ENCODE data around the gene AKR1C2. TPM values are rescaled to one million over a fixed set of nuclear protein-coding genes. Genes with fewer than 3 reads are reported as not detected.
"Not testable (repeated sequence)": the region's sequence is repeated elsewhere in the genome, so short reads cannot be mapped to it uniquely, and the experiment has no call there.

Gene AKR1C2
- total RNA-seq, 4 donors from 2014 or later = 13.5 to 48.3 (median 17.7) TPM

DNA sequence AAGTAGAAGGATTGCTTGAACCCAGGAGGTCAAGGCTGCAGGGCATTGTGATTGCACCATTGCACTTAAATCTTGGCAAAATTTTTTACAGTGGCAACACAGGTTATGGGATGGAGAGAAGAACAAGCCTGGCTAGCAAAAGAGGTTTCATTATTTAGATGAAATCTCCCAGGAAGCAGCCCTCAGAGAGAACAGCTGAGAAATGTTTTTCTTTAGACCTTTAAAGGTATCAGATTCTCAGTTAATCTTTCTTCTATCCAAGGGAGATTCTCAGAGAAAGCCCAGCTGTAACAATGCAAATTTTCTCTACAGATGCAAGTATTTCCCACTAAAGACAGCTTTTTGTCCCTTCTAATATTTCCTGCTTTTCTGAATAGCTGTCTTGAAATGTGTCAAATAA, 60.2 kb downstream of the AKR1C2 start:
- not testable (repeated sequence) for H3K27me3 ChIP-seq, H3K36me3 ChIP-seq, H3K4me3 ChIP-seq, H3K9me3 ChIP-seq, ATAC-seq
- peak; percentile 37 for TF ChIP-seq POLR2AphosphoS5 (IDR thresholded peaks at IDR 0.05)
- peak overlapping the region; percentile 63 to 83 (median 80) for H3K27ac ChIP-seq
- peaks cover 26 to 74% (median 37%) of the 10 kb centered on the region in 3 donors for H3K4me1 ChIP-seq

DNA sequence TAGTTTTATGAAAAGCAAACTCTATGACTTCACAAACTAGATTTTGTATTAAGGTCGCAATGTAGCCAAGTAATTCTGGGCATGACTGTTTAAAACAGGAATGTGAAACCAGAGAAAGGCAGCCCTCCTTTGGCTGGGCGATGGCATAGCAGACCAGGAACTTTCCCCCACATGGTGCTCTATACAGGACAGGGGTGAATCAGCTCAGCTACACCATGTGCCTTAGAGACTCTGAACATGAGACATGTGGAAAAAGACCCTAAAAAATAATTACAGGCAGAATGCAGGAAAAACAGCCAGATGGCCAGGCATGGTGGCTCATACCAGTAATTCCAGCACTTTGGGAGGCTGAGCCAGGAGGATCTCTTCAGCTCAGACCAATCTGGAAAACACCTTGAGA, 60.7 kb downstream of the AKR1C2 start:
- Histone ChIP-seq H3K4me1 (peaks cover 22 to 69% (median 33%) of the 10 kb centered on the region in 3 donors), H3K27ac (peak overlapping the region; percentile 63 to 83 (median 80))
- H3K9me3 ChIP-seq, H3K27me3 ChIP-seq, H3K36me3 ChIP-seq, H3K4me3 ChIP-seq: not testable (repeated sequence)
- ATAC-seq = peak; percentile 68
- 24 to 44% methylated on average over 2 of the region's 2 CpGs for WGBS, 2 donors (ENCODE audit: low coverage in 1 of 2)
- TF ChIP-seq POLR2AphosphoS5 (IDR thresholded peaks at IDR 0.05) = peak; percentile 63
- TF ChIP-seq, protein P1, sequence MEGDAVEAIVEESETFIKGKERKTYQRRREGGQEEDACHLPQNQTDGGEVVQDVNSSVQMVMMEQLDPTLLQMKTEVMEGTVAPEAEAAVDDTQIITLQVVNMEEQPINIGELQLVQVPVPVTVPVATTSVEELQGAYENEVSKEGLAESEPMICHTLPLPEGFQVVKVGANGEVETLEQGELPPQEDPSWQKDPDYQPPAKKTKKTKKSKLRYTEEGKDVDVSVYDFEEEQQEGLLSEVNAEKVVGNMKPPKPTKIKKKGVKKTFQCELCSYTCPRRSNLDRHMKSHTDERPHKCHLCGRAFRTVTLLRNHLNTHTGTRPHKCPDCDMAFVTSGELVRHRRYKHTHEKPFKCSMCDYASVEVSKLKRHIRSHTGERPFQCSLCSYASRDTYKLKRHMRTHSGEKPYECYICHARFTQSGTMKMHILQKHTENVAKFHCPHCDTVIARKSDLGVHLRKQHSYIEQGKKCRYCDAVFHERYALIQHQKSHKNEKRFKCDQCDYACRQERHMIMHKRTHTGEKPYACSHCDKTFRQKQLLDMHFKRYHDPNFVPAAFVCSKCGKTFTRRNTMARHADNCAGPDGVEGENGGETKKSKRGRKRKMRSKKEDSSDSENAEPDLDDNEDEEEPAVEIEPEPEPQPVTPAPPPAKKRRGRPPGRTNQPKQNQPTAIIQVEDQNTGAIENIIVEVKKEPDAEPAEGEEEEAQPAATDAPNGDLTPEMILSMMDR (IDR thresholded peaks at IDR 0.05) = peak in 3 of 4 experiments; percentile 33 to 41 (median 40)

DNA sequence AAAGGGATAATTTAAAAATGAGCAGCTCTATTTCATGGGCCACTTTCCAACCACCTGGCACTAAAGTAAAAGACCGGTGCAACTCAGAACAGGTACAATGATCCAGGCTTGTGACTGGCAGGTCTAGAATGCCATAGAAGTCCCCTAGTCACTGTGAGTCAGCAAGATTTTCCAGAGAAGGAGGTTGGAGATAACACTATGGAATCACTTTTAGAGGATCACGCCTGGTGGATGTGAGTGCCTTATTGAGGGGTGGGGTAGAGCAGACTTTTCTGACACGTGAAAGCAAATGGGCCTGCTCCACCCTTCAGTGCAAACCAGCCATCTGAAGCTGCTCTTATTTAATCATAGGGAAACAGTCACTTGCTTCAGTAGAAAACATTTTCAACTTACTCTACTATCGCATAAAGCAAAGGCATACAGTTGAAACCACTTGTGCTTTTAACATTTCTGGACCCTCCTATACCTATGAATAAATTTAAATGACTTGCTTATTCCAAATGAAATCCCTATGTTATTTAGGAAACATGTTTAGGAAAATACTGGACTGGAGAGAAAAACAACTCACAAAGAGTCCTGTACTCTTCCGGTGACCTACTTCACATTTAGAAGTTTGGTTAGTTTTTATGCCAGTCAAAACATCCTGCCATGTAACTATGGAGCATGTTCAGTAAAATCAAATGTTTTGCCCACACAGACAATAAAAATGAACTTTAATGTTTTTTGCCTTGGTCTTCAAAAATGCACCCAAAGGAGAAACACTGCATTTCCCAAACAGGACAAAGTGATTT, 61.9 kb downstream of the AKR1C2 start:
- no peaks in the 10 kb centered on the region for H3K27me3 ChIP-seq
- ATAC-seq = peak; percentile 24
- H3K27ac ChIP-seq = peak overlapping the region; percentile 66 to 83 (median 80)
- WGBS, 2 donors (ENCODE audit: low coverage in 1 of 2) = 52 to 80% methylated on average over 3 of the region's 5 CpGs
- TF ChIP-seq POLR2AphosphoS5 (IDR thresholded peaks at IDR 0.05) = no peak
- H3K4me3 ChIP-seq = no peak overlapping the region
- peaks cover 19 to 57% (median 31%) of the 10 kb centered on the region in 3 donors for H3K4me1 ChIP-seq
- no peaks in the 10 kb centered on the region for H3K9me3 ChIP-seq
- no peaks in the 10 kb centered on the region for H3K36me3 ChIP-seq

DNA sequence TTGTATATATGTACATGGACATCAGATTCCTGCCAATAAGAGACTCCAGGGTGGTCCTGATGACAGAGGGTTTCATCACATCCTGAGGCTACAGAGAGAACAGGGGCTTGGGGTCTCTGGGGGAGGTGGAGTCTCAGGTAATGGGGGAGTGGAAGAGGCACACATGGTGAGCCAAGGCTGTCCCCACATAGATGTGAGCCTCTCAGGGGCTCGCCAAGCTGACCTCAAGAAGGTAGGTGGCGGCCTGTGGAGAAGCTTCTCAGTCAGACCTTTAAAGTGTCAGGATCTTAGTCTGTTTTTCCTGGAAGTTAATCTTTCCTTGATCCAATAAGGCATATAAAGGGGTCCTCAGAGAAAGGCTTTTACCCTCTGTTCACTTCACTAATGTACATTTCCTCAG, 62.7 kb downstream of the AKR1C2 start:
- no CpG with 5 or more reads among the region's 2 CpGs for WGBS, 2 donors (ENCODE audit: low coverage in 1 of 2)
- H3K4me1 ChIP-seq = peaks cover 19 to 49% (median 27%) of the 10 kb centered on the region in 3 donors

DNA sequence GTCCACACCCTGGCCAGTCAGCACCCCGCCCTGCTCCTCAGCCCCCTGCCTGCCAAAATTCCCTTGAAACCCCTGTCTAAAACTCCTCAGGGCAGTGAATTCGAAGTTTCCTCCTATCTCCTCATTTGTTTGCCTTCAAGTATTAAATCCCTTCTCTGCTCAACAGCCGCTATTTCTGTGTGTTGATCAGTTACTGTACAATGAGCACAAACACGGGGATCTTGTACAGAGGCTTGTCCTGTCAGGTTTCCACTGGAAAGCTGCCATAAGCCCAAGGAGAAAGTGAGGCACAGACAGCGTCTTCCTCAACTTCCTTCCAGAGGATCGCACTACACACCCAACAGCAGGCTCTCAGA, 63.6 kb downstream of the AKR1C2 start:
- not testable (repeated sequence) for H3K36me3 ChIP-seq, H3K27me3 ChIP-seq, ATAC-seq, H3K27ac ChIP-seq, H3K9me3 ChIP-seq, H3K4me3 ChIP-seq
- peaks cover 19 to 43% (median 27%) of the 10 kb centered on the region in 3 donors for H3K4me1 ChIP-seq
- WGBS, 2 donors (ENCODE audit: low coverage in 1 of 2) = 80% methylated on average over 6 of the region's 6 CpGs; no CpG with 5 or more reads in 1 of the 2 donors

More for the DNA sequence above, 62.7 kb downstream of the AKR1C2 start:
- H3K36me3 ChIP-seq, H3K27me3 ChIP-seq, ATAC-seq, H3K4me3 ChIP-seq, H3K9me3 ChIP-seq: not testable (repeated sequence)
- peak overlapping the region; percentile 66 to 81 (median 74) for H3K27ac ChIP-seq

DNA sequence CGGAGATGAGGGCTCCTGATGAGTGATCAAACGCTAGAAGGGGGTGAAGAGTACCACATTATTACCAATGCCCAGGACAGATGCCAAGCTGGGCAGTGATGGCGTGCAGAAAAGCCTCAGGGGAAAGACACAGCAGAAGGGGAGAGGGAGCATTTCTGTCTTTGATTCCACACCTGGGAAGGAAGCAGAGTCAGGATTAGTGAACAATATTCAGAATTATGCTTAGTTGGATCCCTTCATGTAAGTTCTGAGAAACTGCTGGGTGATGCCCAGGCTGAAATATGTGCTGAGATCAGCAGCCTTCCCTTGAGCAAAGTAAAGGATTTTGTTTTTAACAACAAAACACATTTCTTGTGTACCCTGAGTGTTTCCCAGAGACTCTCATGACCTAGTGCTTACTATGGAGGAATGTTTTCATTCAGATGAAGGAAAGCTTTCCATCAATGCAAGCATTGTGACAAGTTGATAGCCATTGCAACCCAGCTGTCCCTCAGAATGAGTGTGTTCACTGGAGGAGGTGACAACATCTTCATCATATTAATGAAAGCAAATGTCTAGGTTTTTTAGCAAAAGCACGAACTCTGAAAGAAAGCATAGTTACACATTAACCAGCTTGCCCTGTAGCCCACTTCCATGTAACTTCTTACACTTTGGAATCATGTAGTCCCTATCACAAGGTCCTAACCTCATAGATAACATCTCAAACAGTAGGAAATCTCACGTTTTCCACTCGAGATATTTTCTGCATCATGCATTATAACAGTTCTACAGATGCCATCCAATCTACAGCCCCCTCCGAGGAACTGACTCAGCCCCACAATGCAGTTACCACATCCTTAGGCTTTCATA, 64.2 kb downstream of the AKR1C2 start:
- H3K27me3 ChIP-seq = no peaks in the 10 kb centered on the region
- ATAC-seq = no peak
- peaks cover 19 to 37% (median 25%) of the 10 kb centered on the region in 3 donors for H3K4me1 ChIP-seq
- TF ChIP-seq POLR2A (IDR thresholded peaks at IDR 0.05) = no peak
- TF ChIP-seq EP300 (IDR thresholded peaks at IDR 0.05) = no peak
- TF ChIP-seq, protein P1 (IDR thresholded peaks at IDR 0.05) = no peak
- no peak for TF ChIP-seq POLR2AphosphoS5 (IDR thresholded peaks at IDR 0.05)
- H3K36me3 ChIP-seq = no peaks in the 10 kb centered on the region
- 79 to 80% methylated on average over 2 to 5 of the region's 7 CpGs for whole genome bisulfite sequencing, 2 donors (ENCODE audit: low coverage in 1 of 2)
- H3K9me3 ChIP-seq = no peaks in the 10 kb centered on the region
- no peak overlapping the region for H3K27ac ChIP-seq
- no peak overlapping the region for H3K4me3 ChIP-seq

Small RNAs within 50 kb of the gene (small RNA-seq; reads per million reads assigned to genes)
- 0 reads per million in 4 donors for gene RF00096

Other genes starting within 250 kb of the AKR1C2 start
- gene AKR1E2, start 177.7 kb downstream of the AKR1C2 start, total RNA-seq = 10 to 100 TPM; 15.9 to 19.3 (median 16.0) TPM
- gene AKR1C1, start 40.4 kb downstream of the AKR1C2 start, total RNA-seq = 100 to 1,000 TPM in 3 of 4 donors, 10 to 100 TPM in 1; 81.9 to 307 (median 222) TPM
- 10 to 100 TPM; 14.3 to 32.2 (median 19.3) TPM for gene AKR1C3, start 90.6 kb upstream of the AKR1C2 start, total RNA-seq
- not detected for gene AKR1C8, start 181.3 kb upstream of the AKR1C2 start, total RNA-seq
- not detected for gene AKR1C4, start 193.0 kb upstream of the AKR1C2 start, total RNA-seq